ENCODE data around the gene TAOK1.
"Not testable (repeated sequence)": the region's sequence is repeated elsewhere in the genome, so short reads cannot be mapped to it uniquely, and the experiment has no call there.

The TAOK1 gene

GRCh38 chr17:29557739-29558116, 167.6 kb downstream of the TAOK1 start:
- no peak overlapping the region for H3K4me3 ChIP-seq (ENCODE audit: low read depth in 1 of 2, low read length in 2 of 2)
- no peaks in the 10 kb centered on the region for H3K9me3 ChIP-seq (ENCODE audit: control insufficient read depth in 1 of 2, low read length in 2 of 2)
- H3K27ac ChIP-seq (ENCODE audit: low read depth, low read length) = no peak overlapping the region
- no peak overlapping the region for H3K9ac ChIP-seq (ENCODE audit: low read depth in 1 of 2, low read length in 2 of 2)
- H3K36me3 ChIP-seq (ENCODE audit: control insufficient read depth in 1 of 2, insufficient read depth in 2 of 2, low read length in 2 of 2) = peaks cover 13 to 19% of the 10 kb centered on the region in 2 donors
- H3K27me3 ChIP-seq (ENCODE audit: control insufficient read depth in 1 of 2, insufficient read depth in 2 of 2, low read length in 2 of 2) = no peaks in the 10 kb centered on the region
- H3K4me1 ChIP-seq (ENCODE audit: control insufficient read depth in 1 of 2, insufficient read depth in 2 of 2, low read length in 2 of 2) = peaks cover 14 to 38% of the 10 kb centered on the region in 2 donors

GRCh38 chr17:29558139-29558538, 168.0 kb downstream of the TAOK1 start:
- peaks cover 14 to 42% of the 10 kb centered on the region in 2 donors for H3K4me1 ChIP-seq (ENCODE audit: control insufficient read depth in 1 of 2, insufficient read depth in 2 of 2, low read length in 2 of 2)
- H3K9ac ChIP-seq (ENCODE audit: low read depth in 1 of 2, low read length in 2 of 2); H3K27me3 ChIP-seq (ENCODE audit: control insufficient read depth in 1 of 2, insufficient read depth in 2 of 2, low read length in 2 of 2); H3K4me3 ChIP-seq (ENCODE audit: low read depth in 1 of 2, low read length in 2 of 2); H3K27ac ChIP-seq (ENCODE audit: low read depth, low read length); H3K9me3 ChIP-seq (ENCODE audit: control insufficient read depth in 1 of 2, low read length in 2 of 2): not testable (repeated sequence)
- peaks cover 14 to 21% of the 10 kb centered on the region in 2 donors for H3K36me3 ChIP-seq (ENCODE audit: control insufficient read depth in 1 of 2, insufficient read depth in 2 of 2, low read length in 2 of 2)

GRCh38 chr17:29559640-29560039, 169.5 kb downstream of the TAOK1 start:
- H3K4me1 ChIP-seq (ENCODE audit: control insufficient read depth in 1 of 2, insufficient read depth in 2 of 2, low read length in 2 of 2) = peaks cover 20 to 50% of the 10 kb centered on the region in 2 donors
- no peaks in the 10 kb centered on the region for H3K9me3 ChIP-seq (ENCODE audit: control insufficient read depth in 1 of 2, low read length in 2 of 2)
- H3K27me3 ChIP-seq (ENCODE audit: control insufficient read depth in 1 of 2, insufficient read depth in 2 of 2, low read length in 2 of 2) = no peaks in the 10 kb centered on the region
- peaks cover 14 to 21% of the 10 kb centered on the region in 2 donors for H3K36me3 ChIP-seq (ENCODE audit: control insufficient read depth in 1 of 2, insufficient read depth in 2 of 2, low read length in 2 of 2)
- H3K4me3 ChIP-seq (ENCODE audit: low read depth in 1 of 2, low read length in 2 of 2) = no peak overlapping the region
- no peak overlapping the region for H3K27ac ChIP-seq (ENCODE audit: low read depth, low read length)
- H3K9ac ChIP-seq (ENCODE audit: low read depth in 1 of 2, low read length in 2 of 2) = no peak overlapping the region

GRCh38 chr17:29560316-29560715, 170.2 kb downstream of the TAOK1 start:
- H3K4me3 ChIP-seq (ENCODE audit: low read depth in 1 of 2, low read length in 2 of 2) = peak overlapping the region in 1 of 2 donors; percentile 24
- H3K27ac ChIP-seq (ENCODE audit: low read depth, low read length) = no peak overlapping the region
- no peaks in the 10 kb centered on the region for H3K9me3 ChIP-seq (ENCODE audit: control insufficient read depth in 1 of 2, low read length in 2 of 2)
- H3K9ac ChIP-seq (ENCODE audit: low read depth in 1 of 2, low read length in 2 of 2) = no peak overlapping the region
- H3K27me3 ChIP-seq (ENCODE audit: control insufficient read depth in 1 of 2, insufficient read depth in 2 of 2, low read length in 2 of 2) = no peaks in the 10 kb centered on the region
- peaks cover 14 to 21% of the 10 kb centered on the region in 2 donors for H3K36me3 ChIP-seq (ENCODE audit: control insufficient read depth in 1 of 2, insufficient read depth in 2 of 2, low read length in 2 of 2)
- H3K4me1 ChIP-seq (ENCODE audit: control insufficient read depth in 1 of 2, insufficient read depth in 2 of 2, low read length in 2 of 2) = peaks cover 18 to 55% of the 10 kb centered on the region in 2 donors

GRCh38 chr17:29561554-29562517, 171.7 kb downstream of the TAOK1 start:
- Histone ChIP-seq H3K27me3 (ENCODE audit: control insufficient read depth in 1 of 2, insufficient read depth in 2 of 2, low read length in 2 of 2) (no peaks in the 10 kb centered on the region), H3K36me3 (ENCODE audit: control insufficient read depth in 1 of 2, insufficient read depth in 2 of 2, low read length in 2 of 2) (peaks cover 14 to 21% of the 10 kb centered on the region in 2 donors), H3K4me3 (ENCODE audit: low read depth in 1 of 2, low read length in 2 of 2) (peak overlapping the region in 1 of 2 donors; percentile 23), H3K4me1 (ENCODE audit: control insufficient read depth in 1 of 2, insufficient read depth in 2 of 2, low read length in 2 of 2) (peaks cover 22 to 58% of the 10 kb centered on the region in 2 donors), H3K9ac (ENCODE audit: low read depth in 1 of 2, low read length in 2 of 2) (no peak overlapping the region), H3K9me3 (ENCODE audit: control insufficient read depth in 1 of 2, low read length in 2 of 2) (no peaks in the 10 kb centered on the region), H3K27ac (ENCODE audit: low read depth, low read length) (no peak overlapping the region)

GRCh38 chr17:29562615-29563014, 172.5 kb downstream of the TAOK1 start:
- no peaks in the 10 kb centered on the region for H3K9me3 ChIP-seq (ENCODE audit: control insufficient read depth in 1 of 2, low read length in 2 of 2)
- peak overlapping the region in 1 of 2 donors; percentile 18 for H3K9ac ChIP-seq (ENCODE audit: low read depth in 1 of 2, low read length in 2 of 2)
- peaks cover 14 to 21% of the 10 kb centered on the region in 2 donors for H3K36me3 ChIP-seq (ENCODE audit: control insufficient read depth in 1 of 2, insufficient read depth in 2 of 2, low read length in 2 of 2)
- H3K27ac ChIP-seq (ENCODE audit: low read depth, low read length) = no peak overlapping the region
- H3K4me1 ChIP-seq (ENCODE audit: control insufficient read depth in 1 of 2, insufficient read depth in 2 of 2, low read length in 2 of 2) = peaks cover 17 to 51% of the 10 kb centered on the region in 2 donors
- no peak overlapping the region for H3K4me3 ChIP-seq (ENCODE audit: low read depth in 1 of 2, low read length in 2 of 2)
- H3K27me3 ChIP-seq (ENCODE audit: control insufficient read depth in 1 of 2, insufficient read depth in 2 of 2, low read length in 2 of 2) = no peaks in the 10 kb centered on the region

- Histone ChIP-seq H3K36me3 (ENCODE audit: control insufficient read depth in 1 of 2, insufficient read depth in 2 of 2, low read length in 2 of 2) (peaks cover 14 to 21% of the 10 kb centered on the region in 2 donors), H3K27me3 (ENCODE audit: control insufficient read depth in 1 of 2, insufficient read depth in 2 of 2, low read length in 2 of 2) (no peaks in the 10 kb centered on the region), H3K9me3 (ENCODE audit: control insufficient read depth in 1 of 2, low read length in 2 of 2) (no peaks in the 10 kb centered on the region), H3K4me3 (ENCODE audit: low read depth in 1 of 2, low read length in 2 of 2) (no peak overlapping the region), H3K9ac (ENCODE audit: low read depth in 1 of 2, low read length in 2 of 2) (peak overlapping the region in 1 of 2 donors; percentile 15), H3K4me1 (ENCODE audit: control insufficient read depth in 1 of 2, insufficient read depth in 2 of 2, low read length in 2 of 2) (peaks cover 16 to 52% of the 10 kb centered on the region in 2 donors), H3K27ac (ENCODE audit: low read depth, low read length) (no peak overlapping the region)
Observed at GRCh38 chr17:29563816-29564215, 173.7 kb downstream of the TAOK1 start.

GRCh38 chr17:29565643-29566472, 175.7 kb downstream of the TAOK1 start:
- no peaks in the 10 kb centered on the region for H3K27me3 ChIP-seq (ENCODE audit: control insufficient read depth in 1 of 2, insufficient read depth in 2 of 2, low read length in 2 of 2)
- H3K4me3 ChIP-seq (ENCODE audit: low read depth in 1 of 2, low read length in 2 of 2) = peak overlapping the region; percentile 73 to 86
- H3K4me1 ChIP-seq (ENCODE audit: control insufficient read depth in 1 of 2, insufficient read depth in 2 of 2, low read length in 2 of 2) = peaks cover 23 to 63% of the 10 kb centered on the region in 2 donors
- peak overlapping the region; percentile 73 for H3K27ac ChIP-seq (ENCODE audit: low read depth, low read length)
- peaks cover 16 to 18% of the 10 kb centered on the region in 2 donors for H3K36me3 ChIP-seq (ENCODE audit: control insufficient read depth in 1 of 2, insufficient read depth in 2 of 2, low read length in 2 of 2)
- H3K9ac ChIP-seq (ENCODE audit: low read depth in 1 of 2, low read length in 2 of 2) = peak overlapping the region; percentile 55 to 79
- no peaks in the 10 kb centered on the region for H3K9me3 ChIP-seq (ENCODE audit: control insufficient read depth in 1 of 2, low read length in 2 of 2)

GRCh38 chr17:29566473-29567303, 176.5 kb downstream of the TAOK1 start, which contains the start of gene ABHD15:
ABHD15 (minus strand) TSS chr17:29567037; CDS start chr17:29566966, 71 bp downstream.
- H3K4me1 ChIP-seq (ENCODE audit: control insufficient read depth in 1 of 2, insufficient read depth in 2 of 2, low read length in 2 of 2) = peaks cover 18 to 64% of the 10 kb centered on the region in 2 donors

More at GRCh38 chr17:29566473-29567303, 176.5 kb downstream of the TAOK1 start, which contains the start of gene ABHD15:
- Histone ChIP-seq H3K9me3 (ENCODE audit: control insufficient read depth in 1 of 2, low read length in 2 of 2) (no peaks in the 10 kb centered on the region), H3K9ac (ENCODE audit: low read depth in 1 of 2, low read length in 2 of 2) (peak within 1 kb of the TSS; percentile 65 to 96), H3K27me3 (ENCODE audit: control insufficient read depth in 1 of 2, insufficient read depth in 2 of 2, low read length in 2 of 2) (no peaks in the 10 kb centered on the region), H3K4me3 (ENCODE audit: low read depth in 1 of 2, low read length in 2 of 2) (peak within 1 kb of the TSS; percentile 86 to 87), H3K36me3 (ENCODE audit: control insufficient read depth in 1 of 2, insufficient read depth in 2 of 2, low read length in 2 of 2) (peaks cover 15 to 16% of the 10 kb centered on the region in 2 donors), H3K27ac (ENCODE audit: low read depth, low read length) (peak within 1 kb of the TSS; percentile 84)

Measured in duodenal mucosa (tissue), 2 donors.